ENCODE data around the gene STUB1.
"Not testable (repeated sequence)": the region's sequence is repeated elsewhere in the genome, so short reads cannot be mapped to it uniquely, and the experiment has no call there.

STUB1 gene

DNA sequence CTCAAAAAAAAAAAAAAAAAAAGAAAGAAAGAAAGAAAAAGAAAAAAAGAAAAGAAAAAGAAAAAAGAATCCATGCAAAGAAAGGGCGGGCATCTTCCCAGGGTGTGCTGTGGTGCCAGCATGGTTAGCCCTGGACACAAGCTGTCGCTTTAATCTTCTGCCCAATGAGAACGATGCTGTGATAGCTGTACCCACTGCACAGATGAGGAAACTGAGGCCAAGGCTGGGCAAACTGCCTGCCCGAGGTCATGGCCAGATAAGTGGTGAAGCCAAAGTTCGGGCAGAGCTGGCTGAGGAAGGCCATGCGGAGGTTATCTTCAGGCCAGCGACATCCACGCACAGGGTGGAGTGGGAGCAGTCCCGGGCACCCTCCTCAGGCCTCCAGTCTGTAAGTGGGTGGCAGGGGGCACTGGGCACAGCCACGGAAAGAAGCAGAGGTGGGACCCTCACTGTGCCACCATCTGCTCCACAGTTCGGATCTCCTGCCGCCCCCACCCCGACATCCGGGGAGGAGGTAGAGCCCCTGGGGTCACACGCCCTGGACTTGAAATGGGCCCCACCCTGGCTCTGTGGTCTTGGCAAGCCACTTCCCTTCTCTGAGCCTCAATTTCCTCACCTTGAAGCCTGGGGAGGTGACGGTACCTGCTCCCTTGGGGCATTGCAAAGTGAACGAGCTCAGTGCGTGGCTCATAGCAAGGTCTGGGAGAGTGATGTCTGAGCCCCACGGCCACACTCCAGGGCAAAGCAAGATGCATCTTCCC is 18.9 kb downstream of the STUB1 start:
- no peak for DNase-seq

DNA sequence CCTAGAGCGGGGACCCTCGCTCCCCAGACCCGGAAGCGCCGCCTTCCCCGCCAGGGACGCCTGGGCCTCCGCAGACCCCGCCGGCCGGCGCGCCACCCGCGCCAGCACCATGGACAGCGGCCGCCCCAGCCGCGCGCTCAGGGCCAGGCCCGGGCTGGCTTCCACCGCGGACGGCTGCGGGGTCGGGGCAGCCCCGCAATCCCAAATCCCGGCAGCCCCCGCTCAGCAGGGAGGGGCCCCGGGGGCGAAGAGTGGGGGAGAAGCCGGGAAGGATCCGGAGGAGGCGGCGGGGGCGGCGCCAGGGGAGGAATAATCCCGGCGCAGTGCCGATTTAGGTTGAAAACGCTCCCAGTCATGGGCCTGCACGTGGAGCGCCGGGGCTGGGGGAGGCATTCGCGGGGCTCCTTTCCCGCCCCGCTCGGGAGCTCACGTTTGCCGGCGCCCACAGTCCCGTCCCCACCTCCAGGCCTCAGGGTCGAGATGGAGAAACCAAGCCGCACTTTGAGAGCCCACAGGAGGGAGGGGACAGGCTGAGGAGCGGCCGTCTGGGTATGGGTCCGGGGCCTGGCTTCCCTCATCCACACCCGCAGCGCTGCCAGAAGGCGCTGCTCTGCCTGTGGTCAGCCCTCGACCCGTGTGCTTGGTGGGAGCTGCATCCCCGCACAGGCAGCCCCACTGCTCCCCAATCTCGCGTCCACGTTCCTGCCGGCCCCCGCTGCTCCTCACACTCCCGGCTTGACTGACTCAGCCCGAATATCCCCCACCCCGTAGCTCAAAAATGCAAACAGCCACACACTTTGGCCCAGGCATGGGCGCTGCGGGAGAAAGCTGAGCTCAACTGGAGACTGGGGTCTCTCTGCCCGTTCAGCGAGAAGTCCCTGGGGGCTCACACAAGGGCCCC is 20.7 kb downstream of the STUB1 start:
- no peak for DNase-seq

DNA sequence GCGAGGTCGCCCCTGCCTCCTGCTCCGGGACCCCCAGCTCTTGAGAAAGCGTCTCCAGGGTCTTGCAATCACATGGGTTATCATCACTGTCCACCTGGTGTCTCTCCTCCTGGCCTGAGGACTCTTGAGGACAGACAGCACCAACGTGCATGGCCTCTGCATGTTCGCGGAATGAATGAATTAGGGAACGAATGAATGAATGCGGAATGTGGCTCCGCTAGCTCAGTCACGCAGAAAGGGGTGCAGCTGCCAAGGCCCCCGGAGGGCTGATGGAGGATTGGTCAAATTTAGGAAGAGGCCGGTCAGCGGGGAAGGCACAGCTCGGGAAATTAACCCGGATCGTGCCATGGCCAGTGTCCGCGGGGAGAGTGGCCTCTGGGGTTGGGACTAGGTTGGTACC is 22.1 kb downstream of the STUB1 start:
- DNase-seq = no peak

DNA sequence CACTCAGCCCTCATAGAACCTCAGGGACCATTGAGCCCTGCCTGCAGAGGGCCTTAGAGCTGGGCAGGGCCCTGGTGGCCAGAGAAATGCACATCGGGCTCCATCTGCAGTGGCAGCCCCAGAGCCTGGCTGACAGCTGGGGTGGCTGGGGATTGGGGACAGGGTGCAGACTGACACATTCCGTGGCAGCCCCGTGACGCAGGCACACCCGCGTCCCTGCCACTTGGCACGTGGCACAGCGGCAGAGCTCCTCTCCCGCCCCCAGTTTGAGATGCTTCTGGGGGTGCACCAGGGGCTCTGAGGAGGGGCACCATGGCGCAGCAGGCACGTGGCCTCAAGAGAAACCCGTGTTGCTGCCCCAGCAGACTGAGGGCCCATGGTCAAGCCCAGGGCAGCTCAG is 23.2 kb downstream of the STUB1 start:
- DNase-seq = no peak

DNA sequence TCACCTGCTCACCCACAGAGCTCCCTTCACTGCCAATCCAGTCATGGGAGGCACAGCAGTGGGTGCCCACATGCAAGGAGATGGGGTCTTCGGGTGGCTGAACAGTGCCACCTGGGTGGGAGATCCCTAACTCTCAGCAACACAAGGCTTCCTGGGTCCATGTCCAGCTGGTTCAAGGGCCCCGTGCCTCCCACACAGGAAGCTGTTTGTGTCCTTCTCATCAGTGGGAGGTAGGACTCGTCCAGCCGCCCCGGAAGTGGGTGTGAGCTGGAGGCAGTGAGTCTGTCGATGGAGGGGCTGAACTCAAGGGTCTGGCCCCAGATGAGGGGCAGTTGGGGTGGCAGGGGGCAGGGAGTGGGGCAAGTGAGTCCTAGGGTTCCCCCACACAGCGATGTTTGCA is 23.8 kb downstream of the STUB1 start:
- DNase-seq = no peak

DNA sequence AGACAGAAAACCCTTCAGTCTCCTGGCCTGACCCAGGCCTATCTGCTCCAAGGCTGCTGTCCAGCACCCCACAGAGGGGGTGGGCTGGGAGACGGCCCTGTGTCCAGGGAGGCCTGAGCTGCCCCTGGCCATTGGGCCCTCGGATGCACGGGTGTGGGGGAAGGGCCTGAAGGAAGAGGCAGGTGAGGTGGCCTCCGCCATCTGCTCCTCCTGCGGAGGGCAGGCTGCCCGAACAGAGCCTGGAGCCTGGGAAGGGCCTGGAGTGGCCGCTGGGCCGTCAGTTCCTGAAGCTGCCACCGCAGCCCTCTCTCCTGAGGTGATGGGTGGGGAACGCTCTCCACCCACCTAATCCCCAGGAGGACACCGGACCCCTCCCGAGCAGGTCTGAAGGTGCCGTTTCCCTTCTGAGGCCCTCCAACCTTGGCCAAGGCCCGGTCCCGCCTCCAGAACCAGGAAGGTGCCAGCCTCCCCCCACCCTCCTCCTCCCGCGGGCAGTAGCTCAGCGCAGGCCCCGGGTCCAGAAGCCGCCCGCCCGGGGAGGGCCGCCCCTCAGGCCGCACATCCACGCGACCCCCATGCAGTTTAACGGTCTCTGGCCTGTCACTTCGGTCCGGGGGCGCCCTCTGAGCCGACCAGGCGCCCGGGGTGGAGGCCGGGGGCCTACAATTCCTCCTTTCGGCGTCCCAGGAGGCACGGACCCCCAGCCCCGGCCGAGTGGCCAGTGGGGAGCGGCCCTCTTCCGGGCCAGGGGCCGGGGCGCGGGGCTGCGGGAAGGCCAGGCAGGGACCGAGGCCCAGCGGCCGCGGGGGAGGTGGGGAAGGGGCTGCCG is 24.6 kb downstream of the STUB1 start:
- DNase-seq = no peak

DNA sequence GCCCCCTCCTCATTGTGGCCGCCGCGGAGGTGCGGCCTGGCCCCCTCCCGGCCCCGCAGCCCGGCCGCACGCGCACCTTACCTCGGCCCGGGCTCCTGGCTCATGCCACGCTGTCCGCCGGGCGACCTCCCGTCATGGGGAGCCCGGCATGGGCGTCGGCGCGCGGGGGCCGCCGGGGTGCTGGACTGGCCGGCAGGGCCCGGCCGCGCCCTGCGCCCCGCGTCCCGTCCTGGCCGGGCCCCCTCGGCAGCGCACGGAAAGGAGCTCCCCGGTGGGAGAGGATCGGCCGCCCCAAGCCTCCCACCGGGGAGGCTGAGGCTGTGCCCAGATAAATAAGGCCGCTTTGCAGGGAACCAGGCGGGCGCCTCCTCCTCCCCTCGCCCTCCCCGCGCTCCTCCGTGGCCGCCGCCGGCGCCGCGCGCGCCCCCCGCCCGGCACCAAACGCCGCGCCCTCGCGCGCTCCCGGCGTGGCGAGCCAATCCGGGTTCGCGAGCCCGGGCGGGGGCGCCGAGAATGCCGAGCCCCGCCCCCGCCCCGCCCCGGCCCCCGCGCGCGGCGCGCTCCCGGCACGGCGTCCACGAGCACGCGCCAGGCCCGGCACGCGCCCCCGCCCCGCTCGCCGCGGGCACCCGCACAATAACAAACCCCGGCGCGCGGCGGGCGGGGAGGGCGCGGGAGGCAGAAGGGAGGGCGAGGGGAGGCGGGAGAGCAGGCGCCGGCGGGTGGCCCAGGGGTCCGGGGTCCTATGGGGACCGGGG is 25.4 kb downstream of the STUB1 start, which contains the start of gene FBXL16:
FBXL16 (minus strand) TSS at position 371 of the 758 bp plus-strand sequence. CDS start 8,396 bp downstream, outside the sequence.
- no peak for DNase-seq

DNA sequence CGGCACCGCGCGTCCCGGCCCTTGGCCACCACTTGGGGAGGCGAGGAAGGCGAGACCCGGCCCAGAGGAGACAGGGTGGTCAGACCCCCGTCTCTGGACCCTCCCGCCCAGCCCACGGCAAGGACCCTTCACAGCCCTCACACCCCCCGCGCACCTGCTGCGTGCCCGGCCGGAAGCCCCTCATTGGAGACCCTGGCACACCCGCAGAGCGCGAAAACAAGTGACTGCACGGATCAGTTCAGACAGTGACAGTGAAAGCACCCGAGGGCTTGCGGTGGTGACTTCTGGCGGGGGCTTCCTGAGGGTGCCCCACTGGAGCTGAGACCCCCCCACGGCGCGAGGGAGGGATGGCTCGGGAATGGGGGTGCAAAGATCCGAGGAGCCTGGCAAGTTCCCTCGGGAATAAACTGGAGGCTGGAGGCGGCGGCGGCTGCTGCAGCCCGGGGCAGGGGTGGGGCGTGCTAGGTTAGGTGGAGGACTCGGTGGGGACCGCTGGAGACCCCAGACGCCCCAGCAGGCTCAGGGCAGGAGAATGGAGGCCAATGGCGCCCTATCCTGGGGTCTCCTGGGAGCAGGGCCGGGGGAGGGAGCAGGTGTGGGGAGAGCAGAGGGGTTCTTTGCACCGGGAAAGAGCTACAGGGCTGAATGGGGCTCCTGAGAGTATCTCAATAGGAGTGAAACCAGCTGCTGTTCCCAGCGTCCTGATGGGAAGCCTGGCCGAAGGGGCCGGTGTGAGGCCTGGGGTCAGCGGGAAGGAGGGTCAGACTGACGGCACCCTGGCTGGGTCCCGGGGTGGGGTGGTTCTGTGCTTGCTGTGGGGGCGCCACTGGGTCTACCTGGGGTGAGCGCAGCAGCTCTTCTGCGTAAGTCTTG is 26.2 kb downstream of the STUB1 start:
- no peak for DNase-seq

DNA sequence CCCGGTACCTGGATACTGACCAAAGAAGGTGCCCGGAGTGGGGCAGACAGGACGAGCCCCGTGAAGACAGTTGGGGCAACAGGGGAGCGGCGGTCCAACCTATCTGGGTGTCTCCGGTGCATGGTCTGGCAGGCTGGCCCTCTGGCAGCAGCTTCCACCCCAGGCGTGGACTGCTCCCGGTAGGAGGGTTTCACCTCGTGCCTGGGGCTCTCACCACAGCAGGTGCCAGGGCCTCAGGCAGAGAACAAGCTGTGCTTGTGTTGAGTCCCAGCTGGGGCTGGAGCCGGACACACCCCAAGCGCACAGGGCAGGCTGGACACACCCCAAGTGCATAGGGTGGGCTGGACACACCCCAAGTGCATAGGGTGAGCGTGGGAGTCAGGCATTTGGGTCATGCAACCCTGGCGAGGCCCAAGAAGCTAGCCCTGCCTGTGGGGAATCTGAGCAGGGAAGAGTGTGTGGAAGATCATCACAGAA is 26.9 kb downstream of the STUB1 start:
- DNase-seq = no peak

DNA sequence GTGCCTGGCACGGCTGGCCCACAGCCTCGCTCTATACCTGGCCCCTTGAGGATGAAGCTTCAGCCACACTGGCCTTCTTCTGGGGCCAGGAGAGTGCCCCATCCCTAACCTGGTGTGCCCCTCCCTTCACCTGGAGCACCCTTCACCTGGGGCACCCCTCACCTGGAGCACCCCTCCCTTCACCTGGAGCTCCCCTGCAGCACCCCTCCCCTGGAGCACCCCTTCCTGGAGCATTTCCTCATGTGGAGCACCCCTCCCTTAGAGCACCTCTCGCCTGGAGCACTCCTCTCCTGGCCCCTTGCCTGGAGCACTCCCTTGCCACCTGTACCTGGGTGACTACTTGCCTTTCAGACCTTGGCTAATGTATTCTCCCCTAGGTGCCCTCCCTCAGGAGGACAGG is 27.8 kb downstream of the STUB1 start:
- no peak for DNase-seq

DNA sequence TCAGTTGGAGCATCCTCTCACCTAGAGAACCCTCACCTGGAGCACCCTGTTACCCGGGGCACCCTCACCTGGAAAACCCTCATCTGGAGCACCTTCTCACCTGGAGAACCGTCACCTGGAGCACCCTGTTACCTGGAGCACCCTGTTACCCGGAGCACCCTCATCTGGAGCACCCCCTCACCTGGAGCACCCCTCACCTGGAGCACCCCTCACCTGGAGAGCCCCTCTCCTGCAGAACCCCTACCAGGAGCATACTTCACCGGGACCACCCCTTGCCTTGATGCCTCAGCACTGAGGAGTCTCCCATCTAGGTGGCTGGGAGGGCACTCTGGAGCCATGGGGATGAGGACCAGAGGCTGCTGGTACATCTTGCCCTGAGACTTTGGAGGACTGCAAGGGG is 28.7 kb downstream of the STUB1 start:
- DNase-seq = no peak

DNA sequence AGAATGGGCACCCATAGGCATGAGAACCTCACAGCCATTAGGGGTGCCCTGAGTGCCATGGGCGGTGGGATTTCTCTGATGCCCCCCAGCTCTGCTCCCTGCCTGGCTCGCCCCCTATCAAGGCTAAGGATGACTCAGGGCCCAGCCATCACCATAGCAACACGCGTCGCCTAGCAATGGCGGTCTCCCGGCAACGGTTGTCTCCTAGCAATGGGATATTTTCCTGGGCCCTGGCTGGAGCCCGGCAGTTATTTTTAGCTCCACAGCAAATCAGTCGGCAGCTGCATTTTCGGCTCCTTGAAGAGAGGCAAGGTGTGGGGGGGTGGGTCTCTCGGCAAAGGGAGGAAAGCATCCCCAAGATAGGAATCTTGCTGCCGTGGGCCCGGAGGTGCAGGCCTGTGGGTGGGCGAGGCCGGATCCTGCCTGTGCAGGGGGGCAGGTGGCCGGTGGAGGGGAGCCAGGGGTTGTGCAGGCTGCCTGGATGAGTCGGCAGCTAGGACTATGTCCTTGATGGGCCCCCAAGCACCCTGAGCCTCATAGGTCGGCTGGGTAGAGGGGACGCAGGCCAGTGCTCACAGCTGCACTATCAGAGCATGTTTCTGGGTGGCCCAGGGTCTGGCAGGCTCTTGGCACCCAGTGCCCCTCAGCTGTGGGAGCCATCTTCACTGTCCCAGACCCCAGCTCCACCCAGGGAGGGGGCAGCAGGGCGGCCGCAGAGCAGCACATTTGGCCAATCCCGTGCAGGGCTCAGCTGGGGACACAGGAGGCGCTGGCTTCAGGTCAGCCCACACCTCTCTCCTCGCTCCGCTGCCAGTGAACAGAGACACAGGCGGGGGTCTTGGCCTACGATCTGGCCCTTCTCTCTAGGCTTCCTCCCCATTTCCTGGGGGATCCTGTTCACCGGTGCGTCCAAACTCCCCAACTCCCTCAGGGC is 29.6 kb downstream of the STUB1 start:
- DNase-seq = no peak

DNA sequence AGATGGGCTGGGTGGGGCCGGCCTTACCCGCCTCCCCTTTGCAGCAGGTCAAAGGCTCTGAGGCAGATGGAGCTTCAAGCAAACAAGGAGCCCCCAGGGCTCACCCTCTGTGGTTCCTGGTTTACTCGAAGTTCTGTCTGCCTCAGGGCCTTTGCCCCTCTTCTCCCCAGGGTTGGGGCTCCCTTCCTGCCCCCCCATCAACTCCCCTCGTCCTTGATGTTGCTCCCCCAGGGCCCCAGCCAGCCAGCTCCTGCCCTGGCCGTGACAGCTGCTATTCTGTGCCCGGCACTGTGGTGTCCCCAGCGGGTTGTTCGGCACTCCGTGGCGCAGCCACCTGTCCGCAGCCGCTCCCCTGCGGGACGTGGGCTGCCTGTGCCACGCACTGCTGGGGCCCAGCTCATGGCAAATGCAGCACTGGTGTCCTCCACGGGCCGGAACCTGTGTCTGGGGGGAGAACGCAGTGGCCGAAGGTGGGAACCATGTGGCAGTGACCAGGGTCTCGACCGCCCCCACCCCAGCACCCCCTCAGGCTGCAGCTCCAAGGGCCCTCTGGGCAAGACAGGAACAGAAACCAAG is 30.4 kb downstream of the STUB1 start:
- DNase-seq = no peak

DNA sequence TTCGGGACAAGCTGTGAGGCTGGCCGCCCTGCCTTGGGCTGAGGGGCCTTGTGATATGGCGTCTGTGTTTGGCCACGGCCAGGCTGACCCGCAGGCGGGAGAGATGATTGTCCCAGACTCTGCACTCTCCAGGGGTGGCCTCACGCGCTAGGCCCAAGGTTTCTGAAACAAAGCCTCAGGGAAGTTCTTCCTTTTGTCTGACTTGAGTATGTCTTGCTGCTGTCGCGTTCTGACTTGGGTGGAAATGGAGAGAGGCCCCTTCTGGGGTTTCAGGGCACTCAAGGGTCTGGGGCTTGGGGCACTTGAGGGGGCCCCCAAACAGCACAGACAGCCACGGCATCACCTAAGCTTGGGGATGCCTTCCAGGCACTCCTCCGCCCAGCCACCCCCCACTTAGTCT is 30.9 kb downstream of the STUB1 start:
- no peak for DNase-seq

DNA sequence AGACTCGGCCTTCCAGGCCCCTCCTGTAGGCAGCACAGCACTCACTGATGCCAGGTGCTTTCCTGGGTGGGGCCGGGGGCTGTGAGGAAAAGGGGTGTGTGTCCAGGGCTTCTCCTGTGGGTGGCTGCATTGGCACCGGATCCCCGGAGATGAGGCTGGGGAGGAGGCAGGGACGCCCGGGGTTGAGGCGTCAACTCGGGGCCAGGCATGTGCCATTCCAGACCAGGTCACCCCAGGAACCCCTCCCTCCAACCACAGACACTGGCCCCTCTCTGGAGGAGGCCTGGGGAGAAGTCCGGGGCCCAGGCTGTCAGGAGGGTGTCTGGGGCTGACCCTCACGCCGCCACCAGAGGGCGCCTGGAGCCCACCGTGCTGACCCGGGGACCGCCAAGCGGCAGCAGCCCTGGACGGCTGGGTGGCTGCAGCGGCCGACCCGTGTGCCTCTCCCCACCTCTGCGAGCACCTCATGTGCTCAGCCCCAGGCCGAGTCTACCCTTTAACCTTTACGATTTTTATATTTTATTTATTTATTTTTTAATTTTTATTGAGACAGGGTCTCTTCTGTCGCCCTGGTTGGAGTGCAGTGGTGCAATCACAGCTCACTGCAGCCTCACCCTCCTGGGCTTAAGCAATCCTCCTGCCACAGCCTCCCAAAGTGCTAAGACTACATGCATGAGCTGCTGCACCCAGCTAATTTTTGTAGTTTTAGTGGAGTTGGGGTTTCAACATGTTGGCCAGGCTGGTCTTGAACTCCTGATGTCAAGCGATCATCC is 31.5 kb downstream of the STUB1 start:
- peak; percentile 82 for DNase-seq

DNA sequence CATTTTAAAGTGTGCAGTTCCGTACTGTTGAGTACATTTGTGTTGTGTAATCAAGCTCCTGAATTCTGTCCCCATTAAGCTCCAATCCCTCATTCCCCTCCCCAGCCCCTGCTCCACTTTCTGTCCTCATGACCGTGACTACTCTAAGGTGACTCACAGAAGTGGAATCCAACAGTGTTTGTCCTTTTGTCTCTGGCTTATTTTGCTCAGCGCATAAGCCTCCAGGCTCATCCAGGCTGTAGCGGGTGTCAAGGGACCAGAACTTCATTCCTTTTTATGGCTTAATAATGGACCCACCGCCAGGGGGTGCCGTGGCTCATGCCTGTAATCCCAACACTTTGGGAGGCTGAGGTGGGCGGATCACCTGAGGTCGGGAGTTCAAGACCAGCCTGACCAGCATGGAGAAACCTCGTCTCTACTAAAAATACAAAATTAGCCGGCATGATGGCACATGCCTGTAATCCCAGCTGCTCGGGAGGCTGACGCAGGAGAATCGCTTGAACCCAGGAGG is 32.6 kb downstream of the STUB1 start:
- not testable (repeated sequence) for DNase-seq

DNA sequence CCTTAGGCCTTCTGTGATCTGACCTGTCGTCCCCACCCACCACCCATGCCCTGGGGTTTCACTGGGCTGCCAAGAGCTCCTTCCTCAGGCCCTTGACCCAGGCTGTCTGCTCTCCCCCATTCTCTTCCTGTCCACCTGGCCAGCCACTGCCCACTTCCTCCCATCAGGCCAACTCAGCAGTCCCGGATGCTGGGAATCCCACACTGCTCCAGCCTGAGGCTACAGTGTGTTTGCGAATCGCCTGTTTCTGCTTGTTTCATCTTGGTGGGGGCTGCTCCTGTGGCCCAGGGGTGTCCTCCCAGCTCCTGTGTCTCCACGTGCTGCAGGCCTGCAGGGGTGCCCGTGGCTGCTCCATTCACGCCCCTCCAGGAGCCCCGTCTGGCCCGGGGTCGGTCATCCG is 33.9 kb downstream of the STUB1 start:
- no peak for DNase-seq

All from left hindlimb (tissue), 1 donor.